Inferior parietal cortex (tissue), 1 donor: ENCODE results near the gene IFNA13.
A peak's percentile ranks its signal among the peaks of the same experiment; 100 is the strongest.
"Not testable (repeated sequence)": the region's sequence is repeated elsewhere in the genome, so short reads cannot be mapped to it uniquely, and the experiment has no call there.

Experiments used
- DNase-seq: peaks from one replicate; pipeline ENCODE4 v3.0.0-alpha.2; 2016; ENCODE audit errors: extremely low spot score

The IFNA13 gene

DNA sequence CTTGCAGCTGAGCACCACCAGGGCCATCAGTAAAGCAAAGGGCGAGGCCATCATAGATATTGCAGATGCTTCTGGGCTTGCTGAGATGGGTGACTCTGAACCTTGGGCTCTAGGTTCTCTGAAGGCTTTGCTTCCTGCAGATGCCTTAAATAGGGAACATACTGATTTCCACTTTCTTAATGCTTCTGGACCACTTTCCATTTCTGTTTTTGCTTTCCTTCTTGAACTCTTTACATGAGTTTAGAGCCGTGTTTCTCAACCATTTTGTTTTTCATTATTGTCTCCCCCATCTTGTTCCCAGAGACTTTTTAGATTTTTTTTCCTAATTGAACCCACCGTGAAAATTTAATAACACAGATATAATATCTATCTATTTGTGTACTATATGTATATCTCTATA, at the start of gene IFNA13:
Gene IFNA13, minus strand, starts transcription at position 101 of the 400 bp plus-strand sequence. Its CDS starts 47 bp downstream, at position 54.
- no peak for DNase-seq

DNA sequence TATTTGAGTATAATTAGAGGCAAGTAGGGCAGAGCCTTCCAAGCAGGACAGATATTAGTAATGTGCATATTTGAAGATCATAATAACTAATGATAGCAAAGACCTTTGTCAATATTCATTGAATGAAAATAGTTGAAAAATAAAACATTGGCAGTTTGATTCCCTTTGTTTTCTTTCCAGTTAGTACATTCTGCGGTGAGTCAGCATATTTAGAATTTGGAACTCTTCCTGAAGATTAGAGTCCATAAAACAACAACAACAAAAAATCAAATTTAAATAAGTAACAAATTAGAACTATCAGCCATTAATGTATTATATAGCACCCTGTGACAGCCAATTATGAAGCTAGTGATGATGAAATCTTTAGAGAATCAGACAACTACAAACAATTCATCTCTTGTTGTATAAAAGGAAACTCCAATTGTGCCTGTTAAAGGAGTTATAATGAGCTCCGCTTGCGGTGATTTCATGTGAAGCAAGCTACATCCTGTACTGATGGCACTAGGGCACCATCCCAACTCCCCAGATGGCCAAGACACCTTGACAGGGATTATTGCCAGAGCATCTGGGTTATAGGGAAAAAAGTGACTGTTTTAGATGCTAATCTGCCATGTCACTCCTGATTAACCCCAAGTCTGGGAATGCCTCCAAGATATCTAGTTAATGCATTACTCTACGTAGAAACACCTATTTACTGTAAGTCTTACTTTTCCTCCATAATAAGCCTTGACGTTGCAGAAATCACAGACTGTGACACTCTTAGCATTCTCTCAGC, 47.8 kb upstream of the IFNA13 start:
- no peak for DNase-seq

DNA sequence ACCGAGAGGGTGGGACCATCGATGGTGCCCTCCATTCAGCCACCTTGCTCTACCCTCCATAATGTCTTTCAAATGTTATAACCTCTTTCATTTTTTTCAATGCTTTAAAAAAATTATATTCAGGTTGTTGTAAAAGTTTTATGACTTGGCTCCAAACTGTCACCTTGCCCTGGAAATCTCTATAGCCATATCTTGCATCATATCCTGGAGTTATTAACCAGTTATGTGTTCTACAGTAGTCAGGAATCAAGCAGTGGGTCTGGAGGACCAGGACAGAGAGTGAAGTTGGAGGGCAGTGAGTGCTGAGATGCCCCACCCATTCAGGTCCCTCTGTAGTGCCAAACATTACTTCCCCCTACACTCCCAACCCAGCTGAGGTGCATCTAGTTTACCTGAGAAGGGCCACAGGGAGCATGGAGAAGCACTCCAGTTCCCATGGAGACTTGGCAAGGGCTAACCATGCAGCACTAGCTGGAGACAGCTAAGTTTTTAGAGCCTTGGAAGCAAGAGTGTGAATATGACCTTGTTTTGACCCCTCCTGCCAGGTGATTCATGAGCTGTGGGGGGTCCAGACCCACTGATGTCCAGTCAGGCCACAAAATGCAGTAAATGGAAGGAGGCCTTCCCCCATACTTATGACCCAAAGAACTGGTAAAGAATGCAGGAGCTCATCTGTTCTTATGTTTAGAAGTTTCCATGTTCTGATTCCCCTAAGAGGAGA, 46.5 kb upstream of the IFNA13 start:
- DNase-seq = no peak

DNA sequence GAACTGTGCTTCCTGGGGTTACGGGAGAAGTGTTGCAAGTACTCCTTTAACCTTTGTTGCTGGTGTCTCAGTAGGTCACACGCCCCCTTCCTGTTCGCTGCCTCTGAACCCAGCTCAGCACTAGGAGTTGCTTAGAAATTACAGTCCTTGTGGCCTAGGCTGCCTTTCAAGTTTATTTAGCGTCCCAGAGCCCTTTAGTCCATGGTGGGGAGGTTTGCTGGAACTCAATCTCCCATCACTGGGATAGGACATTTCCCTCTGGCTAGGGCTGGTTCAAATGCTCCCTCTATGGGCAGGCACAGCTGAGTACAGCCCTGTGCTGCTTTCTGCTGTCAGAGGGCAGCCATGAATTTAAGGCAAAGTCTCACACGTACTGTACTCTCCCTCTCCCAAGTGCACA, 45.8 kb upstream of the IFNA13 start:
- DNase-seq = peak; percentile 33

DNA sequence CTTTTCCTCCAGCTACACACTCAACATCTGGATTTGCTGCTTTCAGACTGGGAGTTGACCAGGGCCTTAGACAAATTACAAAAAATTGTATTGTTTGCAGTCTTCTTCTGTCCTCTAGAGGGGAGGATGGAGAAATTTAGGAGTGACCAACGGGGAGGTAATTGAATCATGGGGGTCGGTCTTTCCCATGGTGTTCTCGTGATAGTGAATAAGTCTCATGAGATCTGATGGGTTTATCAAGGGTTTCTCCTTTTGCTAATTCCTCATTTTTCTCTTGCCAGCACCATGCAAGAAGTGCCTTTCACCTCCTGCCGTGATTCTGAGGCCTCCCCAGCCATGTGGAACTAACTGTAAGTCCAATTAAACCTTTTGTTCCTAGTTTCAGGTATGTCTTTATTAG, 45.3 kb upstream of the IFNA13 start:
- DNase-seq = no peak

DNA sequence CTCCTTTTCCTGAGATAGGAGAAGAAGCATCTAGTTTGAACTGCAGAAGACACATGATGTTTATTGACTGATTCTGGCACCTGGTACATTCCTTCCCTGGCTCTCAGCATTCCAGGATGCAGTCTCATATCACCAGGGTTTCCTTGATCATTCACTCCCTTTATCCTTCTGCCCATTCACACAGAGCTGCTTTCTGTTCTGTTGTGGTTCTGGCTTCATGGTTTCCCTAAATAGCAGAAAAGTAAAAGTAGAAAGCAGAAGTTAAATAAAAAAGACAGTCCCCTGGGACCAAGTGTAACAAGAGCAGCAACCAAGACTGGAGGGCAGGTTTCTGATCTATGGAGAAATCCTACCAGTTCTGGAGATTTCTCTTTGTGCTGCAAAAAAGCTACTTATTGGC, 44.2 kb upstream of the IFNA13 start:
- no peak for DNase-seq

DNA sequence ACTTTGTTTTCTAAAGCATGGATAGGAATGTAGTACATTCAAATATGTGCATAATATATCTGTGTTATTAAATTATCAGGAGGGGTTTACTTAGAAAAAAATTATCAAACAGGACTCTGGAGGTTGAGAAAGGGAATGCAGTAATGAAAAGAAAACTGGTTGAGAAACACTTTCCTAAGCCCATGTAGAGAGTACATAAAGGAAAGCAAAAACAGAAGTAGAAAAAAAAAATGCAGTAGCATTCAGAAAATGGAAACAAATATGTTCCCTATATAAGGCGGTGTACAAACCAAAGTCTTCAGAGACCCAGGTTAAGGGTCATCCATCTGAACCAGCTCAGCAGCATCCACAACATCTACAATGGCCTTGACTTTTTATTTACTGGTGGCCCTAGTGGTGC, 41.0 kb upstream of the IFNA13 start, which contains the start of gene IFNA8:
Gene IFNA8, plus strand, starts transcription at position 301 of the 400 bp plus-strand sequence. Its CDS starts 60 bp downstream, at position 361.
- DNase-seq = no peak

DNA sequence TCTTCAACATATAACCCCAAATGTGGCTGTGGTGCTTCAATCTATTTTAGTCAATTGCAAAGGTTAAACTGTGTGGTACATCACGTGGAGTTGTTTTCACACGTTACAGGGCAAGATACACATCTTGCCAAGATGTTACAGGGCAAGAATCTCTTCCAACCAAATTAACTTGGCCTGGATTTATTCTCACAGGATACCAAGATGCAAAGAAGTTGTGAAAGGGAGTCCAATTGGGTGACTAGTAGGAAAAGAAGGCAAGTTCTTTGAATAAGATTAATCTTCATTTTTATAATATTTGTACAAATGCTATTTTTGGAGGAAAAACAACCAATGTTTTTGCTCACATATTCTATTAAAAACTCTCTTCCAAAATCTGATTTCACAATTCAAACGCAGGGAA, 36.3 kb upstream of the IFNA13 start:
- DNase-seq = no peak

DNA sequence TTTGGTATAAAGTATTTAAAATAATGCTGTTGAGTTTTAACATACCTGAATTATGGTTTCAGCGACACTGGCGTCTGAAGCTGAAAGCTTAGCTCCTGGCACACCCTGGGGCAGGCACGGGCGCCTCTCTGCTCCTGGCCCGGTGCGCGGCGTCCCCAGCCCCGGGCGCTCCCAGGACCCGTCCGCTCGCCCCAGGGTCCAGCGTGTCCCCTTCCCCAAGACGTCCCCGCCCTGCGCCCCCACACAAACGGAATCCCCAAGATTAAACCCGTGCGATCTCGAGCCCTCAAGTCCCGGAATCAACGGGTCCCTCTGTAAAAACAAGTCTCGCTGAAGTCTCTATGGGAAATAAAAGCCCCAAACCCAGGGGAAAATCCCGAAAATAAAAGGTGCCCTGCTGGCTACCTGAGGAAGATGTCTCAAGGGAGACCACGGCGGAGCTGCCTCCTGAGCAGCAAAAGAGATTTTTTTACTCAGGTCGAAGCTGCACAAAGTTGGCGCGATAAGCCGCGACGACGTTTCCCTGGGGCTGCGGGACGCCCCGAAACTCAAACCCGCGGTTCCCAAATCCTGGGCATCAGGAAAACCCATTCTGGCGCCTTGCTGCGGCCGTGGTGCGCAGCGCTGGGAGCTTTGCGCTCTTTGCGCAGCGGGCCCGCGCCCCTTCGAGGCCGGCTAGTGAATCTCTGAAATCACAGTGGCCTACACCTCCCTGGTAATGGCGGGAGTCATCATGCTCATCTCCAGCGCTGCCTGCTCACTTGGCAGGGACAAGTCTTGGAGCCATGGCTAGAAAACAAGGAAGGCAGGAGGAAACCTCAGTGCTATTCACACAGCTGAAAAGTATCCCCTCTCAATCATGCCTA, 34.8 kb upstream of the IFNA13 start:
- DNase-seq = no peak

DNA sequence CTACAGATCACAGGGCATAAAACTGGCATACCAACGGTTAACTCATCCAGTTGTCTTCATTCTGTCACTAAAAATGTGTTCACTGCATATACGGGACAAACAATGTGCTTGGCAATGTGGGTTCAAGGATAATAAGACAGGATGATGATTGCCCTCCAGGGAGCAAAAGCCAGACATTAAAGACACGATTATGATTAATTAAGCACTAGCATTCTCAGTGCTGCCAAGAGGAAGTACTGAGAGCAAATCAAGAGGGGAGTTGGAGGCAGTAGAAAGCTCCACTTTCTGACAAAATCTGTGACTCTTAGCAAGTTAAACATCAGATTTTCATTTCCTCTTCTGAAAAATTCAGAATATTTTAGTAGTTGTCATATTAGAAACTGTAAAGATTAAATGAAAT, 32.1 kb upstream of the IFNA13 start:
- DNase-seq = no peak

DNA sequence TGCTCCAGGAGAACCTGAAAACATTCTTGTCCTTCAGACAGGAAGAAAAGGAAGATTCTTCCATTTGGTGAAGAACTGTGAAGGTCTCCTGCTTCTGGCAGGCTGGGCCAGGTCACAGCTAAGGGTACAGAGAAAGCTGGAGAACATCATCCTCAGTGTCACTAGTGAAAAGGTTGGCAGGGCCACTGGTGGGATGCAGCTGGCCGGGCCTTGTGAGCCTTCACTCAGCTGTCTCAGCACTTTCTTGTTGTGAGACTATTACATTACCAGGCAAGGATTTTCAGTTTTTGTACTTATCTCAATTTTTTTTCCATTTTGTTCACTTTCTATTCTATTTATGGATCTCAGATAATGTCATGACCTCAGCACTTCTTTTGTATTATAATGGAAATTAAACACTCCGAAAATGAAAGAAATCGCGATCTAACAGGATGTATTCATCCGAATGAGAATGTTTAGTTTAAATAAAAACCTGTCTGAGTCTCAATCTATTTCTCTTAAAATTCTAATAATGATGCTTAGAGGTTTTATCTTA, 31.2 kb upstream of the IFNA13 start:
- no peak for DNase-seq

DNA sequence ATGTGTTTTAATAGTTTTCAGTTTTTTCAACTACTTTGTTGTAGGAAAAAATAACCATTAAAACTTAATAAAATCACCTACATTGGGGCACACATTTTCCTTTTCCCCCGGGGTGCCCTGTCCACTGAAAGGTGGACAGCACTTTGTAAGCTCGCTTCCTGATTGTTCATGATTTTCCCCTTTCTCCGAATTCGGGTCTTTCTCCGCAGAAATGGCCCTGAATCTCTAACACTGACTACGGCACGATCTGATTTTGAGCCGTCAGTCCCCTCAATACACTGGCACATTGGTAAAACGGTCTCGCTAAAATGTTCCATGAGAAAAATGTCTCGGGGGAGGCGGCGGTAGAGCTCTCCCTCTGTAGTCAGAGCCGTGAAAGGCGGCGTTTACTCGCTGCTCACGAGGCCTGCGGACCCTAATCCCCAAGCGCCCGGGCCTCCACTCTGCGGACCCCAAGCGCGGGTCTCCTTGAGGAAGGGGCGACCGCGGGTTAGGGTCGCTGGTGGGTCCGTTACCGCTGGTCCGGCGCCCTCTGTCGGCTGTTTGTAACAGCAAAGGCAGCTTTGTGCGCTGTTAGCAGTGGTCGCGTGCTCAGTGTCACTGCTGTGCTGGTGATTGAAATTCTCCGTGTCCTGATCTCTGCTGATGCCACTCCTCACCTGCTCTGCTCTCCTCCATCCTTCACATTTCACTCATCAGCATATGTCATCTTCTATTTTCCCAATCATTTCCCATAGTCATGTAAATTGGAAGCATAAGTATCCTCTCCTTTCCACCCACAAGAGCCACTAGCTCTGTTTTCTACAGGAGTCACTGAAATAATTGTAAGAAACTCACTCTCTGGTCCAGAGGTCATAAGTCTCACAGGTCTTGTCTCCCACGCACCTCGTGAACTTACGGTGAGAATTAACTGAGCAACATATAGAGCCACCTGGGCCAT, 28.2 kb upstream of the IFNA13 start:
- peak; percentile 60 for DNase-seq

DNA sequence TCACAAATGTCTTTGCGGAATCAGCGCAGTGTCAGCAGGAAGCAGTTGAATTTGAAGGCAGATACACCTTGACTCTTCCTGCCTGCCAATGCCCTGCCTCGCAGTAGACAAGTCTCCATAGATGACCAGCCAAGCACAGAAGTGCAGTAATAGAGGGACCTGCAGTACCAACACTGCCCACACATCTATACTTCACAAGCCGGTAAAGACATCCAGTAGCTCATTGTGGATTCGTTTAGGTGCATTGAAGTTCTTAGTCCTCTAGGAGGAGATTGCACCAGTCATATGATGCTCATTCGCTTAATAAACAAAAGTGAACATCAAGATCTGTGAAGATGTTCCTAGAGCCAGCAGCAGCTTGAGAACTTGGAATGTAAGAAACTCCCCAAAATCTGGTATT, 24.4 kb upstream of the IFNA13 start:
- DNase-seq = no peak

DNA sequence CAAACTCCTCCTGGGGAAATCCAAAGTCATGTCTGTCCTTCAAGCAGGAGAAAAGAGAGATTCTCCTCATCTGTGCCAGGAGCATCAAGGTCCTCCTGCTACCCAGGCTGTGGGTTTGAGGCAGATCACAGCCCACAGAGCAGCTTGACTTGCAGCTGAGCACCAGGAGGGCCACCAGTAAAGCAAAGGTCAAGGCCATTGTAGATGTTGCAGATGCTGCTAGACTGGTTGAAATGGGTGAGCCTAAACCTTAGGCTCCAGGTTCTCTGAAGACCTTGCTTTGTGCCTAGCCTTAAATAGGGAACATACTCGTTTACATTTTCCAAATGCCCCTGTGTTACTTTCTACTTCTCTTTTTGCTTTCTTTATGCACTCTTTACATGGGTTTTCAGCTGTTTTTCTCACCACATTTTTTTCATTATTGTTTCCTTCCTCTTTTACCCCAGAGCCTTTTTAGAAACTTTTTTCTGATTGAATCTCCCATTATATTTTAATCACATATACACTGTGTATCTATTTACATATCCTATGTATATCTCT, 17.3 kb upstream of the IFNA13 start, which contains the start of gene IFNA2:
Gene IFNA2, minus strand, starts transcription at position 268 of the 540 bp plus-strand sequence. Its CDS starts 69 bp downstream, at position 199.
- no peak for DNase-seq

DNA sequence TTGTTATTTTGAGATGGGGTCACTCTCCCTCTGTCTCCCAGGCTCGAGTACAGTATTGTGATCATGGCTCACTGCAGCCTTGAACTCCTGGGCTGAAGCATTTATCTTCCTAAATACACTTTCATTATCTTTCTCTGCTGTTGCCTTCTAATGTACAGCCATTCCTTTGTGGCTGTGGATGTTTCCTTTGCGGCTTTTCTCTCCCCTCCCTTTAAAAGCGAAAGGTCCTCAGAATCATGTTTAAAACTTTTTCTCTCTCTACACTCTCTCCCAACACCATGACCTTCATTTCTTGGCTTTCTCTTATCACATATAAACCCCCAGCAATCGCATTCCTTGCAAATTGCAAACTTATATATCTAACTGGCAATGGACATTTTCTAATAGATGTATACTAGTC, 15.8 kb upstream of the IFNA13 start:
- no peak for DNase-seq

DNA sequence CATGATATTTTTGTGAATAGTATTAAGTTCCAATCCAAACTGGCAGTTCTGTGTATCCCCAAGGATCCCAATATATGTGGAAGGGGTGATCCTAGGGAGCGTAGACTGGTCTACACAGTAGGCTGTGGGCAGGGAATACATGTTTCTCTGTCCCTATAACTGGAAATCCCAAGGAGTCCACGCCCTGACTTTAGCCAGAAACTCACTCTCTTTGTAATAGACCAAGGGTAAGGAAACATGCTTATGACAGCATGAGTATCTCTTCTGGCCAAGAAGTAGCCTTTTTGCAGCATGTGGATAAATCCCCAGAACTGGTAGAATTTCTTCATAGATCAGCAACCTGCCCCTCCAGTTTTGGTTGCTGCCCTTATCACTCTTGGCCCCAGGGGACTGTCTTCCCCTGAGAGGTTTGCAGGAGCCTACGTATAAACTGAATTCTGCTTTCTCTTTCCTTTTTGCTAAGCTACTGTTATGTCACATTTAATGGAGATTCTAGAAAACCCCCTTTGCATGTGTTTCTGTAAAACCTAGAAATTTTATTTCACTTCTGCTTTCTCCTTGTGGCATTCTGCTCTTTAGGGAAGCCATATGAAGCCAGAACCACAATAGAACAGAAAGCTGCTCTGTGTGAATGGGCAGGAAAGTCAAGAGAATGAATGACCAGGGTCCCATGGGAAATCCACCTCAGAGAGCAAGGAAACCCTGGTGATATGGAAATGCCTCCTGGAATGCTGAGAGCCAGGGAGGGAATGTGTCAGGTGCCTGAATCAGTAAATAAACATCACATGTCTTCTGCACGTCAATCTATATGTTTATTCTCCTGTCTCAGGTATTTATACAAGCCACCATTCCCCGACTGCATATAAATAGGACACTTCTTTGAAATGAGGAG, 13.8 kb upstream of the IFNA13 start:
- DNase-seq = no peak

DNA sequence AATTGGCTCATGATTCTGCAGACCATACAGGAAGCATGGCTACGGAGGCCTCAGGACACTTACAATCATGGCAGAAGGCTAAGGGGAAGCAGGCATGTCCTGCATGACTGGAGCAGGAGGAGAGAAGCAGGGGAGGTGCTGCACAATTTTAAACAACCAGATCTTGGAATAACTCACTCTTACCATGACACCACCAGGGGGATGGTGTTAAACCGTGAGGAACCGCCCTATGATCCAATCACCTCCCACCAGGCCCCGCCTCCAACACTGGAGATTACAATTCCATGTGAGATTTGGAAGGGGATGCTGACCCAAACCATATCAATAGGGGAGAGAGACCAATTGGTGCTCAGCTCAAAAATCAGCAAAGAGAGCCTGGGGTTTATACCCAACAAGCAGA, 3.6 kb upstream of the IFNA13 start:
- DNase-seq = not testable (repeated sequence)

DNA sequence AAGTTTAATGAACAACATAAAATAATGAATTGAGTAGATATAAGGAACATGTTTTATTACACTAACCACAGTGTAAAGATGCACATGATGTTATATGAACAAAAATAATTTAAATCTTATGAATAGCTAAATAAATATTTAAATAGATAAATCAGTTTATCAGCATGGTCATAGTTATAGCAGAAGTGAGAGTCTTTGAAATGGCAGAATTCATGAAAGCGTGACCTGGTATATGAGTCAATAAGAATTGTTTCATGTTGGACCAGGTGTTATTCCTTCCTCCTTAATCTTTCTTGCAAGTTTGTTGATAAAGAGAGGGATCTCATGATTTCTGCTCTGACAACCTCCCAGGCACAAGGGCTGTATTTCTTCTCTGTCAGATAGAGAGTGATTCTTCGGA, 688 bp downstream of the IFNA13 start:
- not testable (repeated sequence) for DNase-seq

DNA sequence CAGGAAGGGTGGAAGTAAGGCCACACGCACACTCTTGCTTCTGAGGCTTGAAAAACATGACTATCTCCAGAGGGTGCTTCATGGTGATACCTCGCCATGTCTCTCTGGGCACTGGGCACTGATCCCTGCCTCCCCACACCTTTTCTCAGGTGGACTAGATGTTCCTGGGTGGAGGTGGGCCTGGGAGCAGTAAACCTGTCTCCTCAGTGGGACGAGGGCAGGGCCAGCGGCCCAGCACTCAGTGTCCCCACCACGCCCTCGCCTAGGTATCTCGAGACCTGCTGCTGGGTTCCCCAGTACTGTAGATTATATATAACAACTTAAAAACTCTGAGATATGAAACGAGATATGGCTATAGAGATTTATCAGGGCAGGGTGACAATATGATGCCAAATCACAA, 5.6 kb downstream of the IFNA13 start:
- DNase-seq = no peak
